ENCODE measurements around the gene IL34.
"Not testable (repeated sequence)": the region's sequence is repeated elsewhere in the genome, so short reads cannot be mapped to it uniquely, and the experiment has no call there.

The IL34 gene

DNA sequence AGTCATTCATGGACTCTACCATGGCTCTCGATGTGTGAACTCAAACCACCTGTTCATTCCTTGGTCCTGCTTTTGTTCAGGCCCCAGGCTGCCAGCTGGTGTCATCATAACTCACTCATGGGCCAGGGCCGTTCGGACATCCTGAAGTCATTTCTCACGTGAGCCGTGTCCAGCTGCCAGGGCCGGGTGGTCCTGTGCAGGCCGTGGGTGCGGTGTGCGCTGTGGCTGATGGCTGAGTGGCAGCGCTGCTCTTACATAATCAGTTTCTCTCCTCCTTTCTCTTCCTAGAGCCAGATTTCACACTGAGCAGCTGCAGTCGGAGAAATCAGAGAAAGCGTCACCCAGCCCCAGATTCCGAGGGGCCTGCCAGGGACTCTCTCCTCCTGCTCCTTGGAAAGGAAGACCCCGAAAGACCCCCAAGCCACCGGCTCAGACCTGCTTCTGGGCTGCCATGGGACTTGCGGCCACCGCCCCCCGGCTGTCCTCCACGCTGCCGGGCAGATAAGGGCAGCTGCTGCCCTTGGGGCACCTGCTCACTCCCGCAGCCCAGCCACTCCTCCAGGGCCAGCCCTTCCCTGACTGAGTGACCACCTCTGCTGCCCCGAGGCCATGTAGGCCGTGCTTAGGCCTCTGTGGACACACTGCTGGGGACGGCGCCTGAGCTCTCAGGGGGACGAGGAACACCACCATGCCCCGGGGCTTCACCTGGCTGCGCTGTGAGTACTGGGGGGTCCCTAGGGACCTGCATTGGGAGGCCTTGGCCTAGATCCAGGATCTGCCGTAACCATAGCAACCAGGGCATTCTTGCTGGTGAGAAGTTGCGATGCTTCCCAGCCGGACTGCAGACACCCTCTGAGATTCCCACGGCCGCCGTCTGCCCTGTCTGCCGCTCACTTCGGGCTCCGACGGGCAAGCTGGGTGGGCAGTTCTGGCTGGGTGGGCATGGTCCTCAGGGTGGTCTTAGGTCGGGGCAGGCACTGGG is at the start of gene IL34:
Gene IL34 (plus strand): TSS at position 300 of the 982 bp plus-strand sequence. CDS start 389 bp downstream, at position 689.
- DNase-seq (ENCODE audit: low read depth, low spot score): peak; percentile 69

DNA sequence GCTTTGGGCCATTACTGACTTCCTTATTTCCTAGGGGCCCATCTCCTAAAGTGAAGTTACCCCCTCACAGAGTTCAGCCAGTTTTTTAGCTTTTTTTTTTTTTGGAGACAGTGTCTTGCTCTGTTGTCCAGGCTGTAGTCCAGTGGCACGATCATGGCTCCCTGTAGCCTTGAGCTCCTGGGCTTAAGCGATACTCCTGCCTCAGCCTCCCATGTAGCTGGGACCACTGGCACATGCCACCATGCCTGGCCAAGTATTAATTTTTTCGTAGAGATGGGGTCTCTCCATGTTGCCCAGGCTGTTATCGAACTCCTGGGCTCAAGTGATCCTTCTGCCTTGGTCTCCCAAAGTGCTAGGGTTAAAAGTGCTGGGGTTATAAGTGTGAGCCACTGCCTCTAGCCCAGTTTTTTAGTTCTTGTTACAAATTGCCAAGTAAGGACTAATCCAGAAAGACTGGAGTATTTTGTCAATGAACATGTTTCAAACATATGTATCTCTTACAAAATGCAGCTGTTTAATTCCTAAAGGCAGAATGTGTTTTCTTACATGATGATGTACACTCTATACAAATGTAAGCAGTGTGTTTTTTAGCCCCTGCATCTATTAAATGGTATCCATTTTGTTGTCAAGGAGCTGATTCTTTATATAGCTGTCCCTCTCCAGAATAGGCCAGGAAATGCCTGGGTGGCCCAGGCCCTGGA is 49.1 kb upstream of the IL34 start:
- DNase-seq (ENCODE audit: low read depth, low spot score): no peak

DNA sequence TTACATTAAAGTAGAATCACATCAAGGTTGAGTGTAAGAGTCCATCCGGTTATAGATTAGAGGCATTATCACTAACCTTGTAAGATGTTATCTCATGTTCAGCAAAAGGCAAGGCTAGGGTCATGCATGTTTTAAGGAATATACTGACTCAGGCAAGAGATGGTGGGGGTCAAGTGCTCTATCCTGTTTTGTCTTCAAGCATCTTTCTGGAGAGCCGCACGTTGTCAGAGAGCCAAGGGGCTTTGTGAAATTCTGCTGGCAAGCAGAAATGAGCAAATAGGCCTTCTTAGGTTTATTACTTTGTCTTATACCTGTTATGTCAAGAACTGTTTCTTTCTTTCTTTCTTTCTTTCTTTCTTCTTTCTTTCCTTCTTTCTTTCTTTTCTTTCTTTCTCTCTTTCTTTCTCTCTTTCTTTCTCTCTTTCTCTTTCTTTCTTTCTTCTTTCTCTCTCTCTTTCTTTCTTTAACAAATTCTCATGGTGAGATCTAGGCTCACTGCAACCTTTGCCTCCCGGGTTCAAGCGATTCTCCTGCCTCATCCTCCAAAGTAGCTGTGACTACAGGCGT is 47.3 kb upstream of the IL34 start:
- no peak for DNase-seq (ENCODE audit: low read depth, low spot score)

DNA sequence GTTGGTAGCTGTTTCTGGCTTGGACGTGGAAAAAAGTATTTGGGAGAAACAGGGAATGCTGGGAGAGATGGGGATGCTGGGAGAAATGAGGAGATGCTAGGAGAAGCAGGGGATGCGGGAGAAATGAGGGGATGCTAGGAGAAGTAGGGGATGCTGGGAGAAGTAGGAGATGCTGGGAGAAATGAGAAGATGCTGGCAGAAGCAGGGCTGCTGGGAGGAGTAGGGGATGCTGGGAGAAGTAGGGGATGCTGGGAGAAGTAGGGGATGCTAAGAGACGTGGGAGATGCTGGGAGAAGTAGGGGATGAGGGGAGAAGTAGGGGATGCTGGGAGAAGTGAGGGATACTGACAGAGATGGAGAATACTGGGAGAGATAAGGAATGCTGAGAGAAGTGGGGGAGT is 45.6 kb upstream of the IL34 start:
- DNase-seq (ENCODE audit: low read depth, low spot score): no peak

DNA sequence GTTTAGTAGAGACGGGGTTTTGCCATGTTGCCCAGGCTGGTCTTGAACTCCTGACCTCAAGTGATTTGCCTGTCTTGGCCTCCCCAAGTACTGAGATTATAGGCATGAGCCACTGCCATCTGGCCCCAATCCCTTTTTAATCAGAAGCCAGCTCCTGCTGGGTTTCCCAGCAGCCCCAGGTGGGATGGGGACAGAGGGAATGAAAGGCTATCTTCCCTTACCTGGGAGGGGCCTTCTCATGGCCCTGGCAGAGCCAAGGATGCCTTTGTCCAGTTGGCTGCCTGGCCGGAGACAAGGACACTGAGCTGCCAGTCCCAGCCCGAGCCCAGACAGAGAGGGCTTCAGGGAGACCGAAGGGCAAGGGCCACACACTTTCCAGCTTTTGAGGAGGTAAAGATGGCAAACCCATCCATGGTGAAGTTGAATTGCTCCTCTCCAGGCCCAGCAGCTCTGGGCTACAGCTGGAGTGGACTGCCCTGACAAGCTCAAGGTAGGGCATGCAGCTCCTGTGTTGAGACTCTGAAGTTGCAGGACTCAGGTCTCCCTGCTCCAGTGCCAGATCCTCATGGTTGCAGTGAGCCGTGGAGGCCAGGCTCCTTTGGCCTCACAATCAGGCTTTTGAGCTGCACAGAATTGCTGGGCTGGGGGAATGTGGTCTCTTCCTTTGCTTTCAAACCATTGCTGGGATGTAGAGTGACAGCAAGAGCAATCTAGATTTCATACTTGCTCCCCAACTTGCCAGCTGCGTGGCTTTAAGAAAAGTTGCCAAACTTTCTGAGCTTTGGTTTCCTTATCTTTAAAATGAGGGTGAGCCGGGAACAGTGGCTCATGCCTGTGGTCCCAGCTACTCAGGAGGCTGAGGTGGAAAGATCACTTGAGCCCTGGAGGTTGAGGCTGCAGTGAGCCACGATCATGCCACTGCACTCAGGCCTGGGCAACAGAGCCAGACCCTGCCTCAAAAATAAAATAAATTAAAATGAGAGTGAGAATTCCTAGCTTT is 44.5 kb upstream of the IL34 start:
- no peak for DNase-seq (ENCODE audit: low read depth, low spot score)

DNA sequence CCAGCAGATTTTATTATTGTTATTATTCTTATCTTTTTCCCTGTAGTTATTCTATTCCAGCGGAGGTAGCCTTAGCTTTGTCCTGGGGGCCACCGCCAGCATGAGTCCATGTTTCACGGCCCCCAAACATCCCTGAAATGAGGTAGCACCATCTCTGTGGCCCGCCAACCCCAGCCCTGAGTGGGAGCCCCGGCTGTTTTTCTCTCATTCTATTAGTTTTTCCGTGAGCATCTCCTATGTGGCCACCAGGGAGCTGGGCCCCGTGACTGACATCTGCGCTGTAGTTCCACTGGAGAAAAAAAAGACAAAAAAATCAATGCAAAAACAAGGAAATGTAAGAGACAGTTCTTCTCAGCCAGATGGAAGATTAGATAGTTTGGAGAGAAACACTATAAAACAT is 43.5 kb upstream of the IL34 start:
- no peak for DNase-seq (ENCODE audit: low read depth, low spot score)

DNA sequence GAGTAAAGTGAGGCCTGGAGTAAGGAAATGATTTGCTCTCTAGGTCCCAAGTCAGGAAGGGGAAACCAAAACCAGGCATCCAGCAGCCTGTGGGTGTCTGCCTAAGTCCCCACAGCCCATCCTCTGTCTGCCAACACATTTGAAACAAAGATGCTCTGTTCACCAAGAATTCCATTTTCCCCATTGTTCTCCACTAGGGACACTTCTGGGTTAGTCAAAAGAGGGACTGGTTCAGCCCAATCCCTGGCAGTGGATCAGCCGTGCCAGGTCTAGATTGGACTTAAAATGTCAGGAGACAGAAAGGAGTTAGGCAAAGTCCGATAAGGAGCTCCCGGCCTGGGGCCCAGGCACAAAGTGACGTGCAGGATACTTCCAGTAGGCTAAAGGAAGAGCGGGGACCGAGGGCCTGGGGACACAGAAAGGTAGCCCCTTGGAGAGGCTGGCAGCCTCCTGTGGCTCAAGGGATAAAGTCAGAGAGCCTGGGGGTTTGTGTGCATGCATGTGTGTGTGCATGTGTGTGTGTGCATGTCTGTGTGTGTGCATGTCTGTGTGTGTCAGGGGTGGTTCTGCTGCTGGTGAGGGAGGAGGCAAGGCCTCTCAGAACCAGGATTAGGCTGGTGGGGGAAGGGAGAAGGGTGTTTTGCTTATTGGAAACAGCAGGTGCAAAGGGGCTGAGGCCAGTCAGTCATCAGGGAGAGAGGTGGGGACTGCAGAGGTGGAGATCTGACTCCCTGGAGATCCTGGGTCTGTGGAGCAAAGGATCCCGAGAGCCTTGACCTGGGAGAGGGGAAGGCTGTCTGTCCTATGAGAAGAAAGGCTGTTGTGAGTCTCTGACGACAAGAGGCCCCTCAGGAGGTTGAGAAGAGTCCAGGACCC is 41.7 kb upstream of the IL34 start:
- no peak for DNase-seq (ENCODE audit: low read depth, low spot score)

DNA sequence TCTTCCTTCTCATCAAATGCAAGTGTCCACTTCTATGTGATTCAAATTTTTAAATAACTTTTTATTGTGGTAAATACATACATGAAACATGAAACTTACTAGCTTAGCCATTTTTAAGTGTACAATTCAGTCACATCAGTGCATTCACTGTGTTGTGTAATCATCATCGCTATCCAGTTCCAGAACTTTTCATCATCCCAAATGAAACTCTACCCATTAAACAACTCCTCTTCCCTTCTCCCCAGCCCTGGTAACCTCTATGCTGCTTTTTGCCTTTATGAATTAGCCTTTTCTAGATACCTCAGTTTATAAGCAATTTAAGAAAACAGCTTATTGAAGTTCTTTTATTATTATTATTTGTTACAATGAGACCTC is 41.1 kb upstream of the IL34 start:
- DNase-seq (ENCODE audit: low read depth, low spot score): no peak

DNA sequence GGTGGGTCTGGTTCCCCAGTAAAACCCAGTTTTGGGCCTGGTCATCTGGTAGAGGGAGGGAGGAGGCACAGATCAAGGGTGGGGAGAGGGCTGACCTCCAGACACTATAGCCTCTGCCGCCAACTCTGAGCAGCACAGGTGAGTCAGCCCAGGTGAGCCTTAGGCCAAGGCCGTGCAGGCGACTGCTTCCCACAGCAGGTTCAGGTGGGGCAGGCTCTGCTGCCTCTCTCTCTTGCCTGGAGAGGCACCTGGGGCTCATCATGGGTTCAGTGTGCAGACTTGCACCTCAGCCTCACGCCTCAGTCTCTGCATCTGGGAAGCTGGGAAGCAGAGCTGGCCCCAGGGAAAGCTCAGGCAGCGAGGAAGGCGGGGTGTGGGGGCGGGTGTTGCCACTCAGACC is 37.8 kb upstream of the IL34 start:
- no peak for DNase-seq (ENCODE audit: low read depth, low spot score)

DNA sequence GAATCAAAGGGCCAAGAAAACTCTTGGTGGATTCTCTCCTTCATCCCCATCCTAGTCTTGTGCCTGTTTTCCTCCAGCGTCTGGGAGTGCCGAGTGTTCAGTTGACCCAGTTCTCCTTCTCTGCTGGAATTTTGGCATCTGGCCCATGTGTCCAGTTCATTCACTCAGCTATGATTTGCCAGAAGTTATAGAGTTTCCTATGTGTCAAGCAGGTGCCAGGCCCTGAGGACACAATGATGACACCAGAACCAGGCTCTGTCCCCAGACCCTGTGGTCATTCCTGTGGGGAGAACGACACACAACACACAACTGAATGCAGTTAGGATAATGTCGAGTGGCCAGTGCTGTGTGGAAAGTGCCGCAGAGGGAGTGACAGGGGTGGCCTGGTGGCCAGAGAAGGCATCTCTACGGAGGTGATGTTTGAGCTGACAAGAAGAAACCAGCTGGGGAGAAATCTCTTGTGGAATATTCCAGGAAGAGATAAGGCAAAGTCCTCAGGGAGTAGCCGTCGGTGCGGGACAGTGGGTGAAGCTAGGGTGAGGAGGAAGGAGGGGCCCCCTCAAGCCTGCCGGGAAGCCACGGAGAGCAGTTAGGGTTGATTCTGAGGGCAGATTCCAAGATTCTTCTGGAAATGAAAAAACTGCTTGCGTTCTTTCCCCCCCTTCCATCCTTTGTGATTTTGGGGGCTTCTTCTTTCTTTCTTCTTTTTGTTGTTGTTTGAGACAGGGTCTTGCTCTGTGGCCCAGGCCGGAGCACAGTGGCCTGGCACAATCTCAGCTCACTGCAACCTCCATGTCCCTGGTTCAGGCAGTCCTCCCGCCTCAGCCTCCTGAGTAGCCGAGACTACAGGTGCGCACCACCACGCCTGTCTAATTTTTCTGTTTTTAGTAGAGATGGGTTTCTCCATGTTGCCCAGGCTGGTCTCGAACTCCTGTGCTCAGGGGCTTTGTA is 35.8 kb upstream of the IL34 start:
- no peak for DNase-seq (ENCODE audit: low read depth, low spot score)

DNA sequence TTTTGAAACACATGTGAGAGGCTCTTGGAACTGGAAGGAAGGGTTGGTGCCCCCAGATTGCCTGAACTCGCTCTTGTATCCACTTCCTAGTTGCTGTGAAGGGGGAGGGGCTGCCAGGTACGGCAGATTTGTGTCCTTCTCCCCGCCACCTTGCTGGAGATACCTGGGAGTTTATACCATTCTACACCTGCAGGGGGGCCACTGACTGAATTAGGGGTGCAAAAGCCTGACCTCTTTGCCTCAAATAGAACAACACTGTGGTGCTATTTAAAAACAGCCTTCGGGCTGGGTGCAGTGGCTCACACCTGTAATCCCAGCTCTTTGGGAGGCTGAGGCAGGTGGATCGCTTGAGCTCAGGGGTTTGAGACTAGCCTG is 35.1 kb upstream of the IL34 start:
- no peak for DNase-seq (ENCODE audit: low read depth, low spot score)

DNA sequence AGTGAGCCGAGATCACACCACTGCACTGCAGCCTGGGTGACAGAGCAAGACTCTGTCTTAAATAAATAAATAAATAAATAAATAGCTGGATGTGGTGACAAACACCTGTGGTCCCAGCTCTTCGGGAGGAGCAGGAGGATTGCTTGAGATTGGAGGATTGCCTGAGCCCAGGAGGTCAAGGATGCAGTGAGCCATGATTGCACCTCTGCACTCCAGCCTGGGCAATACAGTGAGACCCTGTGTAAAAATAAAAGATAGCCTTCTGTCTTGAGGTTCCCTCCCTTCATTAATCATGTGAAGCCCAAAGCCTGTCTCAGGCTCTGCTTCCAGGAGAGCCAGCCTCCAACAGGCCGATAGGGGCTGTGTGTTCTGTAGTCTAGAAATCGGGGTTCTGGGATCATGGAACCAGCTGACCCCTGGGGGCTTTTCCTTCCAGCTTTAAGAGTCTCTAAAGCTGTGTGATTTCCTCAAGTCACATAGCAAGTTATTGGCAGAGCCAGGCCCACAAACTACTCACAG is 34.5 kb upstream of the IL34 start:
- DNase-seq (ENCODE audit: low read depth, low spot score): no peak

DNA sequence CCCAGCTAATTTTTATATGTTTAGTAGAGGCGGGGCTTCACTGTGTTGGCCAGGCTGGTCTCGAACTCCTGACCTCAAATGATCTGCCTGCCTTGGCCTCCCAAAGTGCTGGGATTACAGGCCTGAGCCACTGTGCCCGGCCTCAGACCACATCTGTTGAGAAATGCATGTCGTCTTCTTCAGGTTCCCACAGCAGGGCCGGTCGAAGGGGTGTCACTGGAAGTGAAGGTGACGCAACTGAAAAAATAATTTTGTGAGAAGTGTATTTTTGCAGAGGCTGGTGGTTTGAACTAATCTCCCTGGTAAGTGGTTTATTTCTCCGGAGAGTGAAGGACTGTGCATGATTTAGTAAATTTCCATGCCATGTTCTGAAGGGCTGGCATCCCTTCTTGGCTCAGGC is 33.4 kb upstream of the IL34 start:
- no peak for DNase-seq (ENCODE audit: low read depth, low spot score)

DNA sequence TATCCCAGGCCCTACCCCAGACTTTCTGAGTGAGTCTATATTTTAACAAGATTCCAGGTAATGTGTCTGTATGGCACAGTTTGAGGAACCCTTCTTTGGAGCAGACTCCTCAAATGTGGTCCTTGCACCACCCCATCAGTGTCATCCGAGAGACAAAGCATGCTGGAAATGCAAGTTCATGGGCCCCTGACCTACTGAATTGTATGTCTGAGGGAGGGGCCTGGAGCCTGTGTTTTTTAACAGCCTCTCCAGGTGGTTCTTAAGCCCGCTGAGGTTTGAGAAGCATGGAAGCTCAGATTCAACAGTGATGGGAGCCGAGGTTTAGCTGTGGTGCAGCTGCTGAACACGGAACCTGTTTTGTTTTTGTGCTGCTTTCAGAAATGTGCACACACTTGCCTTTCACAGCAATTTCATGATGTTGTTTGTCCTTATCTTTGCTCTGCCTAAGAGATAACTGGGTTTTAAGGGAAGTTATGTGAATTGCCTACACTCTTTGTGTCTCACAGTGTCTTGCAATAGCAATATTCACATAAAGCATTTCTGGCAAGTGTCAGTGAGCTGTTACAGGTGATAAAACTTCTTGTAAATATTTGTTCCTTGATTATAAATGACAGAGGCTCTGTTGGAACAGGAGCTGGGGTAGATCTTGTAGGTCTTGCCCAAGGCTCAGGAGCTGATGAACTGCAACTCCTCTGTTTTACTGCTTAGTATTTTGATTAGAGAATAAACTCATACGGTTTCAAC is 32.0 kb upstream of the IL34 start:
- no peak for DNase-seq (ENCODE audit: low read depth, low spot score)

DNA sequence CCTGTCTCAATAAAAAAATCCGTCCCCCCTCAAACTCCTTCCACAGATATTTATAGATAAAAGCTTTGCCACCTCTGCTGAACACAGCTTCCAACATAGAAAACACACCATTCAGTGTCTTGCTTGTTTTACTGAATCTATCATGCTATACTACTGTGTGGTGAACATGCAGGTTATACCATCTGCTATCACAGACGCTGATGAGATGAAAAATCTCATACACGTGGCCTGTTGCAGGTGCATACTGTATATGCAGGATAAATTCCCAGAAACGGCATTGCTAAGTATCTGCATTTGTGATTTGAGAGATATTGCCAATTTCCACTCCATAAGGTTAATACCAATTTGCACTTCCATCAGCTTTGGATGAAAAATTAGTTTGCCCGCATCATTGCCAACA is 30.4 kb upstream of the IL34 start:
- no peak for DNase-seq (ENCODE audit: low read depth, low spot score)

DNA sequence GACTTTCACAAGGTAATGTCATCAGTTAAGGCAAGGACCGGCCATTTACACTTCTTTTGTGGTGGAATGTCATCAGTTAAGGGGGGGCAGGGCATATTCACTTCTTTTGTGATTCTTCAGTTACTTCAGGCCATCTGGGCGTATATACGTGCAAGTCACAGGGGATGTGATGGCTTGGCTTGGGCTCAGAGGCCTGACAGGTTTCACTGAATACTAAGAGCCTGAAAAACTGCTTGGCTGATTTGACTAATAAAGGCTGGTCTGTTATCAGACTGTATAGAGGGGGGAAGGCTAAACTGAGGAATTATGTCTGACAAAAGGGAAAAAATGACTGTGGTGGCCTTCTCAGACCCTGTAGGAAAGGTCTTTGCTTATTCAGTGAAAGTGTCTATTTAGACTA is 24.5 kb upstream of the IL34 start:
- DNase-seq (ENCODE audit: low read depth, low spot score): not testable (repeated sequence)

DNA sequence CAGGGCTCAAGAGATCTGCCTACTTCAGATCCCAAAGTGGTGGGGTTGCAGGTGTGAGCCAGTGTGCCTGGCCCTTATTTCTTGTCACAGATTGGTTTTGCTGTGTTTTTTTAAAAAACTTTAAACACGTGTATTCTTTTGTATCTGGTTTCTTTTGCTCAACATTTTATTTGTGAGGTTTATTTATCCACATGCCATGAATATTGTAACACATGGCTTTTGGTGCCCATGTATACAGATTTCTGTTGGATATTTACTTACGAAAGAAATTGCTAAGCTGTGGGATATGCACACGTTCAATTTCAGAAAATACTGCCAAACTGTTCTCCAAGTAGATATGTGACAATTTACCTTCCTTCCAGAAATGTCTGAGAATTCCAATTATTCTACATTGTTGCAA is 18.7 kb upstream of the IL34 start:
- DNase-seq (ENCODE audit: low read depth, low spot score): no peak
